ENCODE measurements around the gene HOXA9. TPM values are rescaled to one million over a fixed set of nuclear protein-coding genes. Genes with fewer than 3 reads are reported as not detected.

Gene HOXA9
- total and polyA plus RNA-seq, 4 donors = 0.02 to 0.70 TPM; not detected in 2

DNA sequence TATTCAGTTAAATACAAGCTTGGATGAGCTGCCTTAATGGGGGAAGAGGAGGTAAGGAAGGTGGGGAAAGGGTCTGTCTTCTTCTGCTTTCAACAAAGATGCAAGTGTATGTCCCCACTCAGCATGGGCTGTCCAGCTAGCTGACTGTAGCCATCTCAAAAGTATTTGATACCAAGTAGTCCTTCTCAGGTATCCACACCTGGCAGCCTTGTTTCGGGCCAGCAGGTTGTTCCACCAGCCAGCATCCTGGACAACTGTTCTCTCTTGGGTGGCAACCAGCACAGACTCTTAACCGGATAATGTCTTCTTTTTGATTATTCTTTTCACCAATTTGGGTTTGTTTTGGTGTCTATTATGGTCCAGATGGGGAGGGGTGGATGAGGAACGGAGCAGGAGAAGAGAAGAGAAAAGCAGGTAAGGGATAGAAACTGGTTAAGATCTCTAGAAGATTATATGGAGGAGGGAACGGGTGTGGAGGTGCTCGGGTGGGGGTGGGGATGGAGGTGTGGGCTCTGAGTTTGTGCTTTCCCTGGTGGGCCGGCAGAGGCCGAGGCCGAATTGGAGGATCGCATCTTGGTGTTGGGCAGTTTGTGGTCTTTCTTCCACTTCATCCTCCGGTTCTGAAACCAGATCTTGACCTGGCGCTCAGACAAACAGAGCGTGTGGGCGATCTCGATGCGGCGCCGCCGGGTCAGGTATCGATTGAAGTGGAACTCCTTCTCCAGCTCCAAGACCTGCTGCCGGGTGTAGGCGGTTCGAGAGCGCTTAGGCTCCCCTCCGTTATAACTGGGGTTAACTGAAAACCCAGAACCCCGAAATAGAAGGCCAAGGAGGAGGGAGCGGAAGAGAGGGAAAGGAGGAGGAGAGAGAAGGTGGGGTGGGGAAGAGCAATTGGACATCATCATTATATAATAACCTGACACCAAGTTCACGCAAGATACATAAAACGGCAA is 36.3 kb downstream of the HOXA9 start (continued):
- TF ChIP-seq, protein P1, sequence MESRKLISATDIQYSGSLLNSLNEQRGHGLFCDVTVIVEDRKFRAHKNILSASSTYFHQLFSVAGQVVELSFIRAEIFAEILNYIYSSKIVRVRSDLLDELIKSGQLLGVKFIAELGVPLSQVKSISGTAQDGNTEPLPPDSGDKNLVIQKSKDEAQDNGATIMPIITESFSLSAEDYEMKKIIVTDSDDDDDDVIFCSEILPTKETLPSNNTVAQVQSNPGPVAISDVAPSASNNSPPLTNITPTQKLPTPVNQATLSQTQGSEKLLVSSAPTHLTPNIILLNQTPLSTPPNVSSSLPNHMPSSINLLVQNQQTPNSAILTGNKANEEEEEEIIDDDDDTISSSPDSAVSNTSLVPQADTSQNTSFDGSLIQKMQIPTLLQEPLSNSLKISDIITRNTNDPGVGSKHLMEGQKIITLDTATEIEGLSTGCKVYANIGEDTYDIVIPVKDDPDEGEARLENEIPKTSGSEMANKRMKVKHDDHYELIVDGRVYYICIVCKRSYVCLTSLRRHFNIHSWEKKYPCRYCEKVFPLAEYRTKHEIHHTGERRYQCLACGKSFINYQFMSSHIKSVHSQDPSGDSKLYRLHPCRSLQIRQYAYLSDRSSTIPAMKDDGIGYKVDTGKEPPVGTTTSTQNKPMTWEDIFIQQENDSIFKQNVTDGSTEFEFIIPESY (IDR thresholded peaks at IDR 0.05) = no peak

DNA sequence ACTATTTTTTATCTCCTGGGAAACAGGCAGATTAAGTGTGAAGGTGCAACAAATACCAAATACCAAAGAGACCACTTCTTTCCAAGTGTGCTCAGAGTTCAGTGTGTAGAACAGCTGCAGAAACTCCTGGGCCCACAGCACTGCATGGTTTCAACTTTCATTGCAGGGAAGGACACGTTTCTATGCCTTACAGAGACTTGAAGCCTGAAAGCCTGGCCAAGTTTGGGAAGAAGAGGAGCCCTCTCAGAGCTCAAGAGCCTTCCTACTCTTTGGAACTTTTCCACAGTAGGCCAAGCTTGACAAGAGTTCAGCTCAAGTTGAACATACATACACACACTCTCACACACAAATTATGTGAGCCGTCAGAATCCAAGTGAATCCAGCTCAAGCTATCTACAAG is 37.3 kb downstream of the HOXA9 start:
- 21% methylated on average over 2 of the region's 2 CpGs for WGBS

More for the DNA sequence above, 37.3 kb downstream of the HOXA9 start:
- TF ChIP-seq GABPA (IDR thresholded peaks at IDR 0.05 in 1 of 2, conservative IDR thresholded peaks at IDR 0.05 in 1 of 2) (no peak), SP1 (IDR thresholded peaks at IDR 0.05) (no peak), NR2F2 (IDR thresholded peaks at IDR 0.05) (no peak), FOXA1 (IDR thresholded peaks at IDR 0.05) (no peak)
- TF ChIP-seq, protein P2, sequence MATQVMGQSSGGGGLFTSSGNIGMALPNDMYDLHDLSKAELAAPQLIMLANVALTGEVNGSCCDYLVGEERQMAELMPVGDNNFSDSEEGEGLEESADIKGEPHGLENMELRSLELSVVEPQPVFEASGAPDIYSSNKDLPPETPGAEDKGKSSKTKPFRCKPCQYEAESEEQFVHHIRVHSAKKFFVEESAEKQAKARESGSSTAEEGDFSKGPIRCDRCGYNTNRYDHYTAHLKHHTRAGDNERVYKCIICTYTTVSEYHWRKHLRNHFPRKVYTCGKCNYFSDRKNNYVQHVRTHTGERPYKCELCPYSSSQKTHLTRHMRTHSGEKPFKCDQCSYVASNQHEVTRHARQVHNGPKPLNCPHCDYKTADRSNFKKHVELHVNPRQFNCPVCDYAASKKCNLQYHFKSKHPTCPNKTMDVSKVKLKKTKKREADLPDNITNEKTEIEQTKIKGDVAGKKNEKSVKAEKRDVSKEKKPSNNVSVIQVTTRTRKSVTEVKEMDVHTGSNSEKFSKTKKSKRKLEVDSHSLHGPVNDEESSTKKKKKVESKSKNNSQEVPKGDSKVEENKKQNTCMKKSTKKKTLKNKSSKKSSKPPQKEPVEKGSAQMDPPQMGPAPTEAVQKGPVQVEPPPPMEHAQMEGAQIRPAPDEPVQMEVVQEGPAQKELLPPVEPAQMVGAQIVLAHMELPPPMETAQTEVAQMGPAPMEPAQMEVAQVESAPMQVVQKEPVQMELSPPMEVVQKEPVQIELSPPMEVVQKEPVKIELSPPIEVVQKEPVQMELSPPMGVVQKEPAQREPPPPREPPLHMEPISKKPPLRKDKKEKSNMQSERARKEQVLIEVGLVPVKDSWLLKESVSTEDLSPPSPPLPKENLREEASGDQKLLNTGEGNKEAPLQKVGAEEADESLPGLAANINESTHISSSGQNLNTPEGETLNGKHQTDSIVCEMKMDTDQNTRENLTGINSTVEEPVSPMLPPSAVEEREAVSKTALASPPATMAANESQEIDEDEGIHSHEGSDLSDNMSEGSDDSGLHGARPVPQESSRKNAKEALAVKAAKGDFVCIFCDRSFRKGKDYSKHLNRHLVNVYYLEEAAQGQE (IDR thresholded peaks at IDR 0.05) = no peak
- TF ChIP-seq, protein P3, sequence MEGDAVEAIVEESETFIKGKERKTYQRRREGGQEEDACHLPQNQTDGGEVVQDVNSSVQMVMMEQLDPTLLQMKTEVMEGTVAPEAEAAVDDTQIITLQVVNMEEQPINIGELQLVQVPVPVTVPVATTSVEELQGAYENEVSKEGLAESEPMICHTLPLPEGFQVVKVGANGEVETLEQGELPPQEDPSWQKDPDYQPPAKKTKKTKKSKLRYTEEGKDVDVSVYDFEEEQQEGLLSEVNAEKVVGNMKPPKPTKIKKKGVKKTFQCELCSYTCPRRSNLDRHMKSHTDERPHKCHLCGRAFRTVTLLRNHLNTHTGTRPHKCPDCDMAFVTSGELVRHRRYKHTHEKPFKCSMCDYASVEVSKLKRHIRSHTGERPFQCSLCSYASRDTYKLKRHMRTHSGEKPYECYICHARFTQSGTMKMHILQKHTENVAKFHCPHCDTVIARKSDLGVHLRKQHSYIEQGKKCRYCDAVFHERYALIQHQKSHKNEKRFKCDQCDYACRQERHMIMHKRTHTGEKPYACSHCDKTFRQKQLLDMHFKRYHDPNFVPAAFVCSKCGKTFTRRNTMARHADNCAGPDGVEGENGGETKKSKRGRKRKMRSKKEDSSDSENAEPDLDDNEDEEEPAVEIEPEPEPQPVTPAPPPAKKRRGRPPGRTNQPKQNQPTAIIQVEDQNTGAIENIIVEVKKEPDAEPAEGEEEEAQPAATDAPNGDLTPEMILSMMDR (IDR thresholded peaks at IDR 0.05; ENCODE audit: low read depth, low read length, missing input control) = no peak
- no peak overlapping the region for H3K27ac ChIP-seq (ENCODE audit: low read depth in 1 of 2, low read length in 2 of 2)
- peaks cover 0 to 11% (median 2%) of the 10 kb centered on the region in 4 donors for H3K4me1 ChIP-seq (ENCODE audit: control insufficient read depth in 4 of 4, insufficient read depth in 4 of 4, low read length in 3 of 4)
- no peak for DNase-seq (ENCODE audit: low spot score)
- H3K27me3 ChIP-seq (ENCODE audit: control insufficient read depth in 4 of 4, insufficient read depth in 4 of 4, low read length in 3 of 4) = peaks cover 0 to 23% (median 14%) of the 10 kb centered on the region in 4 donors
- no peak overlapping the region for H3K4me3 ChIP-seq (ENCODE audit: low read depth in 1 of 3, low read length in 3 of 3)
- H3K36me3 ChIP-seq (ENCODE audit: control insufficient read depth in 4 of 4, insufficient read depth in 3 of 4, low read depth in 1 of 4, low read length in 3 of 4) = no peaks in the 10 kb centered on the region
- H3K9ac ChIP-seq (ENCODE audit: low read depth in 1 of 2, low read length in 2 of 2) = no peak overlapping the region
- H3K9me3 ChIP-seq (ENCODE audit: control insufficient read depth in 4 of 4, low read length in 3 of 4) = peaks cover 0 to 4% (median under 1%) of the 10 kb centered on the region in 4 donors
